ENCODE measurements around the gene TMEM175.

Gene TMEM175

DNA sequence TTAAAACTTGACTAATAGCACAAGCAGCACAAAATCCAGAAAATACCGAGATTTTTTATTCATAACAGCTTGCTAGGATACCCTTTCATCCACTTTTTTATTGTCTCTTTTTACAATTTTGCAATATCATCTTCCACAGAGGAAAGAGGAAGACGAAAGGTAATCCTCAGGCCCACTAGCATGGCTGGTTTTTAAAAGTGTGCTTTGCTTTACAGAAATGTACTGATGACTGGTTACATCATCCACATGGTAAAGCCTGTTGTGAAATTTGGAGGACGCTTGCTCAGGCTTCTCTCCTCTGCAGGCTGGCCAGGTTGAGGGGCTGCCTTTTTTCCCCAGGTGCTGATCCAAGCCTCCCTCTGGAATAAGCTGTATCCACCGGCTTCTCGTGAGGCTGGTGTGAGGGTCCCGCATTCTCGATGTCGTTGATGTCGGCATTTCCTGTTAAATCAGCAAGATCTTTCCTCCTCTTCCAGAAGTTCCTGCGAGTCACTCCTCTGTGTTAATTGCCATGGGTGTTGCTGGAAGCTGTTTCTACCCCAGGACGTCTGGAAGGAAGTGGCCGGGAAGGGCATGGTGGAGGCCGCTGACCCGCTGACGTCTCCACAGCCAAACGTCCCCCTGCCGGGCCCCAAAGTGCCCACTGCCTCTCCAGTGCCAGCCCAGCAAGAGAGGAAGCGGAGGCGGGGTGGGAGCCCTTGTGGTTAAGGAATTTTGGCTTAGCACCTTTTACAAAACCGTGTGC, 46.9 kb downstream of the TMEM175 start:
- no peak overlapping the region for H3K4me2 ChIP-seq
- H3K27me3 ChIP-seq (ENCODE audit: insufficient read depth, low read depth) = peaks cover 2% of the 10 kb centered on the region; the same call in 1 of the 2 replicates
- no peaks in the 10 kb centered on the region for H3K4me1 ChIP-seq (ENCODE audit: low read depth, poor library complexity, severe bottlenecking)
- no peak overlapping the region for H3K9ac ChIP-seq
- H4K20me1 ChIP-seq (ENCODE audit: insufficient read depth) = no peaks in the 10 kb centered on the region
- H3K79me2 ChIP-seq (ENCODE audit: insufficient read depth, low read depth) = no peaks in the 10 kb centered on the region
- no peaks in the 10 kb centered on the region for H3K36me3 ChIP-seq (ENCODE audit: insufficient read depth)
- no peak overlapping the region for H3K4me3 ChIP-seq (IDR thresholded peaks at IDR 0.05; ENCODE audit: insufficient read depth, low read depth, low read length)
- H2AFZ ChIP-seq (ENCODE audit: low read depth) = no peak overlapping the region
- TF ChIP-seq, protein P1, sequence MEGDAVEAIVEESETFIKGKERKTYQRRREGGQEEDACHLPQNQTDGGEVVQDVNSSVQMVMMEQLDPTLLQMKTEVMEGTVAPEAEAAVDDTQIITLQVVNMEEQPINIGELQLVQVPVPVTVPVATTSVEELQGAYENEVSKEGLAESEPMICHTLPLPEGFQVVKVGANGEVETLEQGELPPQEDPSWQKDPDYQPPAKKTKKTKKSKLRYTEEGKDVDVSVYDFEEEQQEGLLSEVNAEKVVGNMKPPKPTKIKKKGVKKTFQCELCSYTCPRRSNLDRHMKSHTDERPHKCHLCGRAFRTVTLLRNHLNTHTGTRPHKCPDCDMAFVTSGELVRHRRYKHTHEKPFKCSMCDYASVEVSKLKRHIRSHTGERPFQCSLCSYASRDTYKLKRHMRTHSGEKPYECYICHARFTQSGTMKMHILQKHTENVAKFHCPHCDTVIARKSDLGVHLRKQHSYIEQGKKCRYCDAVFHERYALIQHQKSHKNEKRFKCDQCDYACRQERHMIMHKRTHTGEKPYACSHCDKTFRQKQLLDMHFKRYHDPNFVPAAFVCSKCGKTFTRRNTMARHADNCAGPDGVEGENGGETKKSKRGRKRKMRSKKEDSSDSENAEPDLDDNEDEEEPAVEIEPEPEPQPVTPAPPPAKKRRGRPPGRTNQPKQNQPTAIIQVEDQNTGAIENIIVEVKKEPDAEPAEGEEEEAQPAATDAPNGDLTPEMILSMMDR (conservative IDR thresholded peaks at IDR 0.05; ENCODE audit: low read depth, low read length) = no peak
- no peak overlapping the region for H3K27ac ChIP-seq

DNA sequence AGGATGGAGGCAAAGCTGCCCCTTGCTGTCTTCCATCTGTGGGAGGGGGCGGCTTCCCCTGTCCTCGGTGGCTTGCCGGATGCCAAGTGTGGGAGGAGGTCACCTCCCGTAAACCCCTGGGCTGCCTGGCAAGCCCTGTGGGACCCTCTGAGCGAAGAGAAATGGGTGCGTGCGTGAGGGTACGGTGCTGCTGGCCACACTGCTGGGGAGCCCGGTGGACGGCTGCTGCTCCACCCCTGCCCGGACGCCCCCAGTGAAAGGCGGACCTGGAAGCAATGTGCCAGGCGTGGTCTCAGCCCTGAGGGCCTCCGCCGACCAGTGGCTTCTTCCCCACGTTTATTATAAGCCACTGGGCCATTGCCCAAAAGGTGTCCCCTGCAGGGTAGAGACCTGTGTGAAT, 50.0 kb downstream of the TMEM175 start:
- no peak overlapping the region for H3K4me2 ChIP-seq
- H3K4me3 ChIP-seq (IDR thresholded peaks at IDR 0.05; ENCODE audit: insufficient read depth, low read depth, low read length) = no peak overlapping the region
- no peaks in the 10 kb centered on the region for H3K4me1 ChIP-seq (ENCODE audit: low read depth, poor library complexity, severe bottlenecking)
- H3K9ac ChIP-seq = no peak overlapping the region
- no peaks in the 10 kb centered on the region for H3K79me2 ChIP-seq (ENCODE audit: insufficient read depth, low read depth)
- no peak overlapping the region for H3K27ac ChIP-seq
- no peak overlapping the region for H2AFZ ChIP-seq (ENCODE audit: low read depth)
- TF ChIP-seq, protein P1 (conservative IDR thresholded peaks at IDR 0.05; ENCODE audit: low read depth, low read length) = no peak
- H4K20me1 ChIP-seq (ENCODE audit: insufficient read depth) = no peaks in the 10 kb centered on the region
- H3K27me3 ChIP-seq (ENCODE audit: insufficient read depth, low read depth) = peaks cover 4% of the 10 kb centered on the region; the same call in 1 of the 2 replicates
- H3K36me3 ChIP-seq (ENCODE audit: insufficient read depth) = no peaks in the 10 kb centered on the region

DNA sequence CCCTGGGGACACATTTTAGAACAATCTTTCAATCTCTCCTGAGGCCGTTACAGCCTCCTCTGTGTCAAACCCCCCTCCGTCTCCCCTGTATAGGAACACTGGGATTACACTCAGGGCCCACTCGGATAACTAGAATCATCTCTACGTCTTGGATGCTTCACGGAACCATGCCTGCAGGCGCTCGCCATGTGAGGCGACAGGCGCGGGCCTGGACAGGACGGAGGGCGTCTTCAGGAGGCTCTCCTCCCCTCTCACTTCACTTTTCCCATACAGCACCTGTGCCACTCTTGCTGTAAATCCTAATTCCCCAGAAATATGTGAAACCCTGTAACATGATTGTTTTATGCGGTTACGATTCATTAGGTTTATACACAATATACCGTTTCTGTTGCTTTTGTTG, 50.6 kb downstream of the TMEM175 start:
- Histone ChIP-seq H3K9ac (no peak overlapping the region), H4K20me1 (ENCODE audit: insufficient read depth) (no peaks in the 10 kb centered on the region), H2AFZ (ENCODE audit: low read depth) (no peak overlapping the region), H3K79me2 (ENCODE audit: insufficient read depth, low read depth) (no peaks in the 10 kb centered on the region), H3K27me3 (ENCODE audit: insufficient read depth, low read depth) (peaks cover 4% of the 10 kb centered on the region; the same call in 1 of the 2 replicates), H3K36me3 (ENCODE audit: insufficient read depth) (no peaks in the 10 kb centered on the region), H3K4me2 (no peak overlapping the region), H3K4me1 (ENCODE audit: low read depth, poor library complexity, severe bottlenecking) (no peaks in the 10 kb centered on the region), H3K27ac (no peak overlapping the region), H3K4me3 (IDR thresholded peaks at IDR 0.05; ENCODE audit: insufficient read depth, low read depth, low read length) (no peak overlapping the region)
- TF ChIP-seq, protein P1 (conservative IDR thresholded peaks at IDR 0.05; ENCODE audit: low read depth, low read length) = no peak

DNA sequence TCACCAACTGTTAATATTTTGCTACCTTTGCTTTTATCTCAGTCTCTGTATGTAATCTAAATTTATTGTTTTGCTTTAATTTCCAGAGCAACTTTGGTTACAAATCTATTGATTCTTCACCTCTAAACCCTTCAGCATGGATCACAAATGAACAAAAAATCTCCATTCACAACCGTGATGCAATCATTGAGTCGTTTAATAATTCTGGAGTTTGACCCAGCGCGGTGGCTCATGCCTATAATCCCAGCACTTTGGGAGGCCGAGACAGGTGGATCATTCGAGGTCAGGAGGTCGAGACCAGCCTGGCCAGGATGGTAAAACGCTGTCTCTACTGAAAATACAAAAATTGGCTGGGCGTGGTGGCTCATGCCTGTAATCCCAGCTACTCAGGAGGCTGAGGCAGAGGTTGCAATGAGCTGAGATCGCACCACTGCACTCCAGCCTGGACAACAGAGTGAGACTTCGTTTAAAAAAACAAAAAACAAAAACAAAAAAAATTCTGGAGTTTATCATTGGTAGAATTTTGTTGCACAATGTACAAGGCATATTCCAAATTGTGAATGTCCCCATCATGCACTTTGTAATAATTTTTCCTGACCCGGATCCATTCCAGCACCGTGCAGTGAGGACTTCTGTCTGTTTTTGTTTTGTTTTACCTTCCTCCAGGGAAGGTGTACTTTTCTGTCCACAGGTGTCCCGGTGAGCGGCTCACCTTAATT, 52.2 kb downstream of the TMEM175 start:
- Histone ChIP-seq H3K36me3 (ENCODE audit: insufficient read depth) (no peaks in the 10 kb centered on the region), H3K4me1 (ENCODE audit: low read depth, poor library complexity, severe bottlenecking) (no peaks in the 10 kb centered on the region), H3K9ac (no peak overlapping the region), H3K79me2 (ENCODE audit: insufficient read depth, low read depth) (no peaks in the 10 kb centered on the region), H3K4me2 (no peak overlapping the region), H3K4me3 (IDR thresholded peaks at IDR 0.05; ENCODE audit: insufficient read depth, low read depth, low read length) (no peak overlapping the region), H4K20me1 (ENCODE audit: insufficient read depth) (no peaks in the 10 kb centered on the region), H3K27ac (no peak overlapping the region), H3K27me3 (ENCODE audit: insufficient read depth, low read depth) (peaks cover 4% of the 10 kb centered on the region; the same call in 1 of the 2 replicates), H2AFZ (ENCODE audit: low read depth) (no peak overlapping the region)
- TF ChIP-seq, protein P1 (conservative IDR thresholded peaks at IDR 0.05; ENCODE audit: low read depth, low read length) = no peak

All from KMS-11 (cell line).